HG03469 (cell line): ENCODE measurements around the gene PTPN20.

Experiments
- ATAC-seq: cut with Tn5 transposase; IDR thresholded peaks from one replicate; pipeline ENCODE4 v1.9.1; 2021; ENCODE audit warnings: mild to moderate bottlenecking, moderate library complexity, moderate number of reproducible peaks; ENCODE audit not compliant: unreplicated experiment

The PTPN20 gene

DNA sequence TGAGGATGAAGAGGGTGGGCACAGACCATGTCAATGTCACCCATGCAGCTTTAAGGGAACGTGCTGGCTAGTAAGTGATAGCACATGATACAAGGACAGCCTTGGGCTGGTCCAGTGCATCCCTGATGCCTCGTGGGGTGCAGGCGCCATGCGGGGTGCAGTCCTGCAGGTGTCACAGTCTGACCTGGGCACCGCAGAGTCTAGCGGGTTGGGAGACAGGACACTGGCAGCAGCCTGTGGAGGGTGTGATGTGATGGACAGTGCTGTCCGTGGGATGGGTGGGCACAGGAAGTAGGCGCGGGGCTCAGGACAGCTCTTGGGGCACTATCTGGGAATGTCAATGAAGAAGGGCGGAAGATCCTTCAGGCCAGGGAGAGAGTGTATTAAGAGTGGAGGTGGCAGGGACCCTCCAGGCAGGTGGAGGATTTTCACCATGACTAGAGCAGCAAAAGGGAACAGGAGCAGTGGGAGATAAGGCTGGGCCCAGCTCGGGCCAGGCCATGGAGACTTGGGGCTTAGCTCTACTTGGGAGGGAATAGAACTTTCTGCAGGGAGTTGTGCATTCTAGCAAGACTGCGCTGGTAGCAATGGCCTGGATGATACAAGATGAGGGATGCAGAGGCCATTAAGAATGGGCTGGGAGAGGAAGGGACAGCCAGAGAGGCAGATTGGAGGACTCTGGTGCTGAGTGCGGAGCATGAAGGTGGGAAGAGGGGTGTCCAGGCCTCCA lies 122.5 kb downstream of the PTPN20 start:
- ATAC-seq, result no peak

GRCh38 chr10:47034441-47035051 lies 123.3 kb downstream of the PTPN20 start:
- ATAC-seq, result no peak

DNA sequence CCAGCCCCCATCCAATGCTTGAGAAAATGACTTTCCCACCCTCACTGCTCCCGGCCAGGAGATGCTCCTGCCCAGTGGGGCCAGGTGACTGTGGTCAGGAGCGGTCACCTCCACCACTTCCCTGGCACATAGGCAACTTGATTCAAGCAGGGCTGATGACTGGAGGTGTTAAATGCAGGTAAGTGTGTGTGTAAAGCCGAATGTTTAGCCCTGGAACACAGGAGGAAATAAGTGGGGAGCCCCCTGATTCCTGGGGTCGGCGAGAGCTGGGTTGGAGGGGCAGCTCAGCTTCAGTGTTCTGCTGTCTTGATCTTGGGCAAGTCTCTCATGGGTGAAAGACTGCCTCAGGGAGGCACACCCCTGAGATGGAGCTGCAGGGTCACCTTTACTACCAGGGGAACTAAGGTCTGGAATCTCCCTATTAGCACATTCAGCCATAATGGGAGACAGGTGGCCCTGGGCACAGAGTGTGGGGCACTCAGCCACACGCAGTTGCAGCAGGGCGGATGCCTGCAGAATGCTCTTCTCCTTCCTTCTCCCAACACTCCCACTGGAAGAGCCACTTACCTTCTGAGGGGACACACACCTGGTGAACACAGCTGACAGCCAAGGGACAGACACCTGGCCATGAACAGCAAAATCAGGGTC lies 124.1 kb downstream of the PTPN20 start:
- ATAC-seq, result no peak

DNA sequence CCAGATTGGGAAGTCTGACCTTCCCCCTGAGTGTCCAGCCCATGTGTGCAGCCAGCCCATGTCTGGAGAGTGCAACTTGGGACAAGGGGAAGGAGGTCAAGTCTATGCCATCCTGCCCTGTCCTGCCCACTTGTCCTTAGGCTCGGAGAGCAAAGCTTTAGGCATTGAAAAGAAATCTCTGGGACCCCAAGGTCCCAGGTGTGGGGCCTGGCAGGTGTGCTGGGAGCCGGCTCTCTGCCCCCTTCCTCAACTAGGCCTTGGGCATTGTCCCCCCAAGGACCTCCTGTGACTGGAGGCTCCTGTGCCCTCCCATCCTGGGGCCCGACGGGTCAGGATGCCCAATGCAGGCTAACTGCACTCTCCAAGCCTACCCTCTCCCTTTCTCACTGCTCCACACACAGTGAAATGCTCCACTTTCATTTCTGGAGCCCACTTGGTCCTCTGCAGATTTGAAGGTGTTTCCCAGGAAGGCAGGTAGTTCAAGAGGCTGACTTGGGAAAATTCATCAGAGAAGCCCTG lies 124.7 kb downstream of the PTPN20 start:
- no peak for ATAC-seq

DNA sequence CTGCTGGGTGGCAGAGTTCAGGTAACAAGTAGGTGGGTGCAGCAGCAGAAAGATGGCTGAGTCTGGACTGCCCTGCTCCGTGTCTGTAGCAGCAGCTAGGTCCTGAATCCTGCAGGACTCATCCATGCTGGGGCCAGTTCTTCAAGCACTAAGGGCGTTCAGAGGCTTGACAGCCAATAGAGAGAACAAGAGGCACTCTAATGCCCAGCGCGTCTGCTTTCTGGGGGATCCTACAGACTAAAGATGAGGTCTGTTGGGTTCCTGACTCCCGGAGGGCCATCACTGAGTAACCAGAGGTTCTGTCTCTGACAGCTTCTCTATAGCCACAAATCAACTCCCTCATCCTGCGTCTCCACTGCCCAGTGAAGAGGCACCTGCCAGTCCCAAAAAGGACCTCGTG lies 125.5 kb downstream of the PTPN20 start:
- ATAC-seq, result no peak

DNA sequence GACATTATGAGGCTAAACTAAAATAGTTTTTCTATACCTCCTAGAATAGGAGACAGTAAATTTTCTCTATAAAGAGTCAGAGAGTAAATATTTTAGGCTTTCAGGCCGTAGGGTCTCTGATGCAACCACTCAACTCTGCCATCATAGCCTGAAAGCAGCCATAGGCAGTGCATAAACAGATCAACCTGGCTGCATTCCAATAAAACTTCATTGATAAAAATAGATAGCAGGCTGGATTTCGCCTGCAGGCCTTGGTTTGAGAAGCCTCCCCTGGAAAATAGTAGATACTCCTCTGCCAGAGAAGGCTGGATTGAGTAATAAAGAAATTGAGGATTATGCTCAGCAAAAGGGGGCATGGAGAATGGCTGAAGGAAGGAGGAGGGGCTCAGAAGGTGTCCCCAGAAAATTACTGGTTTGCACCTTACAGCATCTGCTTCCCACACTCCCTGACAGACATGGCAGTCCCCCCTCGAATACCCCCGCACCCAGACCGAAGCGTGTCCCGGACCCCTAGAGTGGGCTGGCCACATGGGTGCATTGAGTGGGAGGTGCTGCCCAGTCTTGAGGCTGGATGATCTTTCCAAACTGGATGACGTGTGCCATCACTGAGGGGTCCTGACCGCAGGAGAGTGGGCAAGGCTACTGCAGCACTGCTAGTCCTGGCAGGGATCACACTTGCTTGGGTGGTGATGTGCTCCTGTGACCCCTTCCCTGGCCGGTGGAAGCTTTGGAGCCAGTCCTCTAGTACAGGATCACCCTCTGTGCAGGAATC lies 126.6 kb downstream of the PTPN20 start:
- ATAC-seq, result no peak

DNA sequence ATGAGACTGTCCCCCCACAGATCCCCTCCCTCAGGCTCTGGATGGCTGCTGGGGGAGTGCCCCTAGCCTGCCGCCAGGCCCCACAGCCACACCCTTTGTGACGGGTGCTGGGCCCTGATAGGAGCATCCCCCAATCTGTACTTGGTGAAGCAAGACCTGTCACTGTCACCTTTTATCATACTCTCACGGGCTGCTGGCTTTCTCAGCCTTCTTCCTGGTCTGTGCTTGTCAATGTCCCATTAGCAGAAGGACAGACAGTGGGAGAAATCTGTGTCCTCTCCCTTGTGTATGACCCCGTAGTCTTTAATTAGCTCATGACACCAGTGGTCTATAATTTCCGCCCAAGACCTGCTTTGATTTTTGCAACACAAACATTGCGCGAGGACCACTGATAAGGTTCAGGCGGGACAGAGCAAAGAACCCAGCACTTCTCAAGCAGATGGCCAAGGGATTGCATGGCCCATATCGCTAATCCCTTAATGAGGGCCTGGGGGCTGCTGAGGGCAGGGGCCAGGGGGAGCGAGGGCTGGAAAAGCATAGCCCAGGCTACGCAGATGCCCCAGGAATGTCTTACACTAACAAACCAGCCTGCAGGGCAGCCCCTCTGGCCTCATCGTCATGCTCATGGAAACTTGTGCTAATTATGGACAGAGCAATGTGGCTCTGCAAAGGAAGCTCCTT lies 127.8 kb downstream of the PTPN20 start:
- no peak for ATAC-seq

- no peak for ATAC-seq
Measured at GRCh38 chr10:47039562-47039913, 128.3 kb downstream of the PTPN20 start.

DNA sequence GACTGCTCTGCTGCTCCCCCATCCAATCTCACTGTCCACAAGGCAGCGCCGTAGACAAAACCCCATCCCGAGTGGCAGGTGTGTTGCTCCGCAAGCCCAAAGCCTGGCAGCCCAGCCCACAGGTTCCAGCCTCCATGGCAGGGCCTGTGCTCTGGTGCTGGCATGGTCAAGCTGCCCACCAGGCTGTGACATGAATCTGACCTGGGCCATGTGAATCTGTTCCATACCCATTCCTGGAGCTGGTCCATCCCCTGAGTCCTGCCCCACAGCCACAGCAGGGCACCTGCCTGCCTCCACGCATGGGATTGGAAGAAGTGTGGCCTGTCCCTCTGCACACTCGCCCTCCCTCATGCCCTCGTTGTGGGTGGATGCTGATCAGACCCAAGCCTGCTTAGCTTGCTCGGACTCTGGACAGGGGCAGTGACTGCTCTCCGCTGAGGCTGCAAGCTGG lies 128.8 kb downstream of the PTPN20 start:
- no peak for ATAC-seq

- no peak for ATAC-seq
Measured at GRCh38 chr10:47040681-47041080, 129.5 kb downstream of the PTPN20 start.

GRCh38 chr10:47041396-47042198 lies 130.4 kb downstream of the PTPN20 start:
- ATAC-seq, result no peak

DNA sequence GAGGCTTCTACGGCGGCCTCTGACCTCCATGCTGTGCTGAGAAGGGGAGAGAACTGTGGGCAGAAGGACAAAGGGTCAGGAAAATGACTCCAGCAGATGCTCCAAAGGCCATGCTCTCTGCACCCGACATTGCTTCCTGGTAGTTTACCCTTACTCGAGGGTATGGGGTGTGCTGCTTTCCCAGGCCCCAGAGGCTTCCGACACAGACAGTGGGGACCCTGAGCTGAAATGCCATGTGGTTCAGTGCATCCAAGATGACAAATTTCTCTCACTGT lies 130.9 kb downstream of the PTPN20 start:
- no peak for ATAC-seq

GRCh38 chr10:47042780-47043750 lies 131.8 kb downstream of the PTPN20 start:
- no peak for ATAC-seq

DNA sequence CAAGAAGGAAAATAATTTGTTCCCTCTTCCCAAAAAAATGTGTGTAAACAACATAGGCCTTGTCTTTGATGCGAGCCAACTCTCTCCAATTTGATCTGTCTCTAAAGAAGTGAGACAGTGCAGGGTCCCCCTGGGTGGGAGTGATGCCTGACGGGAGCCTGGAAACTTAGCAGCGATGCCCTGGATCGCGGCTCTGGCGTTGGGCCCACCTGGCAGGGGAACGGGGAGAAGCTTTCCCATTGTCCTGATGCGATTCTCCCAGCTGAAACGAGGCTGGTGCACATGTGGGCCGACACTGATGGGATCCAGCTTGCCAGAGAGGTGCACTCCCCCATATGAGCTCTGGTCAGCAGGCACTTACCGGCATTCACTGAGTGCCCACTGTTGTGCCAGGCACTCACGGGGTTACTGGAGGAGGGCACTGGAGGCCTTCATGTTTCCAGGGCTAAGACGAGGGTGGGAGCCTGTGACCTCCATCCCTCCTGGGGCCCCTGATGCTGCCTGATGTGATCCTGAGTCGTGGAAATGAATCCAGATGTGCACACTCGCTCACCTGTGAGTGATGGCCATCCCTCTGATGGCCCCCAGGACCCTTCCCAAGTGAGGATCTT lies 132.8 kb downstream of the PTPN20 start:
- no peak for ATAC-seq

GRCh38 chr10:47044741-47045140 lies 133.5 kb downstream of the PTPN20 start:
- no peak for ATAC-seq

- ATAC-seq, result no peak
Measured at GRCh38 chr10:47045331-47045861, 134.2 kb downstream of the PTPN20 start.

GRCh38 chr10:47046321-47047126 lies 135.3 kb downstream of the PTPN20 start:
- ATAC-seq, result no peak
